Skeletal muscle tissue (tissue), 4 donors: ENCODE measurements around the gene FAM199X. TPM values are rescaled to one million over a fixed set of nuclear protein-coding genes. Genes with fewer than 3 reads are reported as not detected.

ENCODE experiments used
- H3K27ac ChIP-seq: one replicate; pipeline ENCODE4 v1.7.0; 2013; ENCODE audit warnings: mild to moderate bottlenecking, low read depth, low read length, inconsistent platforms
- H3K27me3 ChIP-seq, 3 donors: one replicate each; pipeline ENCODE4 v1.7.0; 2013; ENCODE audit warnings: low read length in 3 of 3; ENCODE audit not compliant: control insufficient read depth in 3 of 3, insufficient read depth in 3 of 3
- H3K36me3 ChIP-seq, 3 donors: one replicate each; pipeline ENCODE4 v1.7.0; 2013; ENCODE audit warnings: low read length in 3 of 3; ENCODE audit not compliant: control insufficient read depth in 3 of 3, insufficient read depth in 3 of 3
- H3K4me1 ChIP-seq, 3 donors: one replicate each; pipeline ENCODE4 v1.7.0; 2013; ENCODE audit warnings: low read length in 3 of 3, mild to moderate bottlenecking in 3 of 3; ENCODE audit not compliant: control insufficient read depth in 3 of 3, insufficient read depth in 3 of 3
- H3K4me3 ChIP-seq, 3 donors: one replicate each; pipeline ENCODE4 v1.7.0; 2013; ENCODE audit warnings: low read length in 3 of 3
- H3K9ac ChIP-seq, 3 donors: one replicate each; pipeline ENCODE4 v1.7.0; 2013; ENCODE audit warnings: low read length in 3 of 3, mild to moderate bottlenecking in 3 of 3, moderate library complexity in 2 of 3, low read depth in 1 of 3
- H3K9me3 ChIP-seq, 3 donors: one replicate each; pipeline ENCODE4 v1.7.0; 2013; ENCODE audit warnings: low read length in 3 of 3; ENCODE audit not compliant: control insufficient read depth in 3 of 3
- total RNA-seq: library from RNA; depleted of rRNA; stranded (reverse); fragments of >200 nt; gene quantifications from one replicate; pipeline ENCODE4 v1.2.3, GENCODE V29; 2014
- donor health status: Osteomylitis.

FAM199X gene
- total RNA-seq = 14.6 TPM

- Histone ChIP-seq H3K36me3 (no peaks in the 10 kb centered on the region), H3K4me1 (peaks cover 5 to 8% (median 7%) of the 10 kb centered on the region in 3 donors), H3K9ac (peak within 1 kb of the TSS; percentile 74 to 84 (median 79)), H3K9me3 (no peaks in the 10 kb centered on the region), H3K27ac (peak within 1 kb of the TSS; percentile 65), H3K27me3 (no peaks in the 10 kb centered on the region), H3K4me3 (peak within 1 kb of the TSS; percentile 76 to 86 (median 85))
Measured at GRCh38 chrX:104165894-104166734, at the start of gene FAM199X. FAM199X (plus strand) TSS chrX:104166453; CDS start chrX:104166786, 333 bp downstream.

DNA sequence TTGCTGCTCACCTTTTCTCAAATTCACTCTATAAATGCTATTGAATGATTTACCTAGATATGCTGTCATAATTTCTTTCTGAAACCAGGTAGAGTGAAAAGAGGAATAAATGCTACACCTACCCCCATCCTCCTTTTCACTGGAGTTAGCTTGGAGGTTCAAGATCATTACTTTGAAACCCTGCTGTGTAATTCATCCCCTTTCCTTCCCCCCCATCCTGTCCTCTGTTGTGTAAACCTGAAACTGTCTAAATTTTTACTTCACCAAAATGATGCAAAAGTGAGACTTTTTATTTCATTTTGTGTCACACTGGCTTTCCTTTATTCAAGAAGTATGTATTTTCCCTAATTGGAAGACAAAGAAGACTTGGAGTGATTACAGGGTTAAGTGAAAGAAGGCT lies 48.5 kb upstream of the FAM199X start:
- no peak overlapping the region for H3K27ac ChIP-seq
- no peaks in the 10 kb centered on the region for H3K9me3 ChIP-seq
- no peak overlapping the region for H3K9ac ChIP-seq

GRCh38 chrX:104118765-104119164 lies 47.5 kb upstream of the FAM199X start:
- H3K27me3 ChIP-seq = peaks cover 0 to 5% (median 0%) of the 10 kb centered on the region in 3 donors
- no peak overlapping the region for H3K4me3 ChIP-seq
- no peaks in the 10 kb centered on the region for H3K9me3 ChIP-seq
- no peak overlapping the region for H3K9ac ChIP-seq
- H3K4me1 ChIP-seq = peaks cover 0 to under 1% (median under 1%) of the 10 kb centered on the region in 3 donors
- H3K36me3 ChIP-seq = no peaks in the 10 kb centered on the region
- H3K27ac ChIP-seq = no peak overlapping the region

More for the DNA sequence above, 48.5 kb upstream of the FAM199X start:
- Histone ChIP-seq H3K4me1 (peaks cover 0 to 6% (median 5%) of the 10 kb centered on the region in 3 donors), H3K4me3 (no peak overlapping the region), H3K36me3 (no peaks in the 10 kb centered on the region), H3K27me3 (peaks cover 0 to 5% (median 0%) of the 10 kb centered on the region in 3 donors)

DNA sequence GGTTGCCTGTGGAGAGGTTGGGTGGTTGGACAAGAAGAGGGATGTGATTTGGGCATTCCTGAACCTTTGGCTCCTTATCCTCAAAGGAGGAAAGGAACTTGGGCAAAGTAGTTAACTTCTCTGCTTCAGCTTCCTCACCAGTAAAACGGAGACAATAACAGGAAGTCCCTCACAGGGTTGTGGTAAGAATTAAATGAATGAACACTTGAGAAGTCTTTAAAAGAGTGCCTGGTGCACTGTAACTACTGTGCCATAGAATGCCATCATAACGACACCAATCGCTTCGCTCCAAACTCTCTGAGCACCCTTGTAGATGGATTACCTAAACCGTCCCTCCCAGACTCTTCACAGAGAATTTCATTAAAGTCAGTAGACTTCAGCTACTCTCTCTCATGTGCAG lies 43.4 kb upstream of the FAM199X start:
- Histone ChIP-seq H3K27me3 (no peaks in the 10 kb centered on the region), H3K4me3 (no peak overlapping the region), H3K36me3 (no peaks in the 10 kb centered on the region), H3K27ac (no peak overlapping the region), H3K9me3 (no peaks in the 10 kb centered on the region), H3K9ac (no peak overlapping the region), H3K4me1 (no peaks in the 10 kb centered on the region)

- Histone ChIP-seq H3K27ac (no peak overlapping the region), H3K27me3 (peaks cover 0 to 4% (median 0%) of the 10 kb centered on the region in 3 donors), H3K4me1 (no peaks in the 10 kb centered on the region), H3K9me3 (no peaks in the 10 kb centered on the region), H3K36me3 (peaks cover 0 to 3% (median 0%) of the 10 kb centered on the region in 3 donors), H3K9ac (no peak overlapping the region), H3K4me3 (no peak overlapping the region)
Measured at GRCh38 chrX:104126856-104127255, 39.4 kb upstream of the FAM199X start.

DNA sequence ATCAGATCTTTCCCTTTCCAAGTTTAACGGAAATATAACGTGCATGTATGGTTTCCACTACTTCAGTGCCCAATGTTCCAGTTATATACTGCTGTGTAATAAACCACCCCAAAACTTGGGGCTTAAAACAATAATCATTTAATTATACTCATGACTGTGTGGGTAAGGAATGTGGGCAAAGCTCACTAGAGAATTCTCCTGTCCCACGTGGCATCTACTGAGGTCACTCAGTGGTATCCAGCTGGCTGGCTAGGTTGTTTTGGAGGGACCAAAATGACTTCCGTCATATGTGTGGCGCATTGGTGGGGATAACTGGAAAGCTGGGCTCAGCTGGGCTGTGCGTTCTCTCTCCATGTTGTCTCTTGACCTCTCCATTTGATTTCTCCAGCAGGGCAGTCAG lies 35.4 kb upstream of the FAM199X start:
- H3K4me3 ChIP-seq = no peak overlapping the region

DNA sequence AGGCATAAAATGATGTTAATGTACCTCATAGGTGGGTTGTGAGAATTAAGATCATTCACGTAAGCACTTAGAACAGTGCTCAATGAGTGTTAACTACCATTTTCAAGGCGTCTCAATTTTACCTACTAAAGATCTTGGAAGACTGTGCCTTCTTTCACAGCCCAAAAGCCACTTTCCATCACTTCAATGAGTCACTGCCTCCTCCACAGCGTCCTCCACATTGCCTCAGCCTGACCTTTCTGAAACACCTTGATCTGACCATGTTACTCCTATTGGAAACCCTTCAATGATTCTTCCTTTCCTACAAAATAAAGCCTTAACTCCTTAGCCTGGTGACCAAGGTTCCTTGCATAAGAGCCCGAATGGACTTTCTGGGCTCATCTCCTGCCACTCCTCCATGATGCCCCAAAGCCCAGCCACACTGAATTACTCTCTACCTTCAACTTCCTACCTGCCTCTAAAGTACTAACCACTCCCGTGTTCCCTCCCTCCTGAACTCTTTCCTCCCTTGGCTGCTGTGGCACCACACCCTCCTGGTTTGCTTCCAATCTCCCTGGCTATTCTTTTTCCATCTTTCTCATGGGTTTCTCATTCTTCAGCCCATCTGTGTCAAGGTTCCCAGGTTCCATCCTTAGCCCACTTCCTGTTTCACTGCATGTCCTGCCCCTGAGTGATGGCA lies 31.5 kb upstream of the FAM199X start:
- Histone ChIP-seq H3K9ac (no peak overlapping the region), H3K4me1 (no peaks in the 10 kb centered on the region), H3K4me3 (no peak overlapping the region), H3K27me3 (peaks cover 0 to 9% (median 0%) of the 10 kb centered on the region in 3 donors), H3K9me3 (no peaks in the 10 kb centered on the region), H3K36me3 (peaks cover 0 to 3% (median 0%) of the 10 kb centered on the region in 3 donors), H3K27ac (no peak overlapping the region)

More for the DNA sequence above, 35.4 kb upstream of the FAM199X start:
- H3K27ac ChIP-seq = no peak overlapping the region
- H3K4me1 ChIP-seq = no peaks in the 10 kb centered on the region
- no peak overlapping the region for H3K9ac ChIP-seq
- H3K27me3 ChIP-seq = peaks cover 0 to 9% (median 0%) of the 10 kb centered on the region in 3 donors
- peaks cover 0 to 3% (median 0%) of the 10 kb centered on the region in 3 donors for H3K36me3 ChIP-seq
- no peaks in the 10 kb centered on the region for H3K9me3 ChIP-seq

DNA sequence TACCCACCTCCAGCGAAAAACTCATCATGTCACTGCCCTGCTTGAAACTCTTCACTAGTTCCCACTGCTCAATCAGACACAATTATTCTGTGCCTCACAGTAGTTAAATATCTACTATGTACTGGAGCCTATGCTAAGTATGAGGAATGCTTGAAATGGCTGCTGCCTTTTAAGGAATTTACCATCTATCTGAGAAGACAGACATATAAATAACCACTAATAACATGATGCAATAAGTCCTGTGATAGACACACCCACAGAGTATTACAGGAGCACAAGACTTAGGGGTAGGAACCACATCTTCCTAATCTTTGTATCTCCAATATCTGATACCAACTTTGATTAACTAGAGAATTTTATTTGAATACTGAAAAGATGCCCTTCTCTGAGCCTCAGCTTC lies 30.6 kb upstream of the FAM199X start:
- Histone ChIP-seq H3K9me3 (no peaks in the 10 kb centered on the region), H3K36me3 (no peaks in the 10 kb centered on the region), H3K4me3 (no peak overlapping the region), H3K27ac (no peak overlapping the region), H3K4me1 (no peaks in the 10 kb centered on the region), H3K9ac (no peak overlapping the region), H3K27me3 (peaks cover 0 to 6% (median 0%) of the 10 kb centered on the region in 3 donors)

GRCh38 chrX:104136241-104137019 lies 29.8 kb upstream of the FAM199X start:
- Histone ChIP-seq H3K4me1 (no peaks in the 10 kb centered on the region), H3K9me3 (no peaks in the 10 kb centered on the region), H3K4me3 (peak overlapping the region; percentile 59 to 76 (median 69)), H3K36me3 (no peaks in the 10 kb centered on the region), H3K9ac (peak overlapping the region; percentile 16 to 74 (median 64)), H3K27me3 (peaks cover 0 to 6% (median 0%) of the 10 kb centered on the region in 3 donors), H3K27ac (no peak overlapping the region)
